ENCODE measurements around the gene NFIC.
"Not testable (repeated sequence)": the region's sequence is repeated elsewhere in the genome, so short reads cannot be mapped to it uniquely, and the experiment has no call there.

The NFIC gene

GRCh38 chr19:3328743-3329142 is 37.6 kb upstream of the NFIC start:
- no peak overlapping the region for H3K9ac ChIP-seq (ENCODE audit: low read length)
- no peak overlapping the region for H3K4me3 ChIP-seq (ENCODE audit: low read length)
- no peaks in the 10 kb centered on the region for H3K36me3 ChIP-seq (ENCODE audit: control insufficient read depth, insufficient read depth, low read length, severe bottlenecking)
- no peaks in the 10 kb centered on the region for H3K27me3 ChIP-seq (replicated peaks; ENCODE audit: control insufficient read depth, insufficient read depth, low read length)
- no peak for DNase-seq (ENCODE audit: low read depth)
- H3K9me3 ChIP-seq (ENCODE audit: control insufficient read depth, low read length), result no peaks in the 10 kb centered on the region
- peaks cover 4% of the 10 kb centered on the region for H3K4me1 ChIP-seq (ENCODE audit: control insufficient read depth, insufficient read depth, low read length)

GRCh38 chr19:3330047-3330446 is 36.3 kb upstream of the NFIC start:
- Histone ChIP-seq H3K27me3 (replicated peaks; ENCODE audit: control insufficient read depth, insufficient read depth, low read length) (no peaks in the 10 kb centered on the region), H3K4me3 (ENCODE audit: low read length) (no peak overlapping the region), H3K9ac (ENCODE audit: low read length) (no peak overlapping the region), H3K9me3 (ENCODE audit: control insufficient read depth, low read length) (no peaks in the 10 kb centered on the region), H3K4me1 (ENCODE audit: control insufficient read depth, insufficient read depth, low read length) (peaks cover 8% of the 10 kb centered on the region), H3K36me3 (ENCODE audit: control insufficient read depth, insufficient read depth, low read length, severe bottlenecking) (no peaks in the 10 kb centered on the region)
- no peak for DNase-seq (ENCODE audit: low read depth)

GRCh38 chr19:3332232-3332631 is 34.2 kb upstream of the NFIC start:
- not testable (repeated sequence) for H3K36me3 ChIP-seq (ENCODE audit: control insufficient read depth, insufficient read depth, low read length, severe bottlenecking); DNase-seq (ENCODE audit: low read depth); H3K9ac ChIP-seq (ENCODE audit: low read length); H3K27me3 ChIP-seq (replicated peaks; ENCODE audit: control insufficient read depth, insufficient read depth, low read length); H3K9me3 ChIP-seq (ENCODE audit: control insufficient read depth, low read length); H3K4me3 ChIP-seq (ENCODE audit: low read length)
- peaks cover 27% of the 10 kb centered on the region for H3K4me1 ChIP-seq (ENCODE audit: control insufficient read depth, insufficient read depth, low read length)

GRCh38 chr19:3333020-3333583 is 33.3 kb upstream of the NFIC start:
- no peaks in the 10 kb centered on the region for H3K27me3 ChIP-seq (replicated peaks; ENCODE audit: control insufficient read depth, insufficient read depth, low read length)
- DNase-seq (ENCODE audit: low read depth), result no peak
- H3K4me1 ChIP-seq (ENCODE audit: control insufficient read depth, insufficient read depth, low read length), result peaks cover 34% of the 10 kb centered on the region
- no peaks in the 10 kb centered on the region for H3K36me3 ChIP-seq (ENCODE audit: control insufficient read depth, insufficient read depth, low read length, severe bottlenecking)
- no peak overlapping the region for H3K4me3 ChIP-seq (ENCODE audit: low read length)
- H3K9me3 ChIP-seq (ENCODE audit: control insufficient read depth, low read length), result no peaks in the 10 kb centered on the region
- H3K9ac ChIP-seq (ENCODE audit: low read length), result peak overlapping the region; percentile 29

- DNase-seq (ENCODE audit: low read depth), result no peak
- no peaks in the 10 kb centered on the region for H3K36me3 ChIP-seq (ENCODE audit: control insufficient read depth, insufficient read depth, low read length, severe bottlenecking)
- peaks cover 40% of the 10 kb centered on the region for H3K4me1 ChIP-seq (ENCODE audit: control insufficient read depth, insufficient read depth, low read length)
- no peaks in the 10 kb centered on the region for H3K27me3 ChIP-seq (replicated peaks; ENCODE audit: control insufficient read depth, insufficient read depth, low read length)
- H3K9me3 ChIP-seq (ENCODE audit: control insufficient read depth, low read length), result no peaks in the 10 kb centered on the region
- H3K9ac ChIP-seq (ENCODE audit: low read length), result peak overlapping the region; percentile 29
- no peak overlapping the region for H3K4me3 ChIP-seq (ENCODE audit: low read length)
Measured at GRCh38 chr19:3333662-3334061, 32.7 kb upstream of the NFIC start.

DNA sequence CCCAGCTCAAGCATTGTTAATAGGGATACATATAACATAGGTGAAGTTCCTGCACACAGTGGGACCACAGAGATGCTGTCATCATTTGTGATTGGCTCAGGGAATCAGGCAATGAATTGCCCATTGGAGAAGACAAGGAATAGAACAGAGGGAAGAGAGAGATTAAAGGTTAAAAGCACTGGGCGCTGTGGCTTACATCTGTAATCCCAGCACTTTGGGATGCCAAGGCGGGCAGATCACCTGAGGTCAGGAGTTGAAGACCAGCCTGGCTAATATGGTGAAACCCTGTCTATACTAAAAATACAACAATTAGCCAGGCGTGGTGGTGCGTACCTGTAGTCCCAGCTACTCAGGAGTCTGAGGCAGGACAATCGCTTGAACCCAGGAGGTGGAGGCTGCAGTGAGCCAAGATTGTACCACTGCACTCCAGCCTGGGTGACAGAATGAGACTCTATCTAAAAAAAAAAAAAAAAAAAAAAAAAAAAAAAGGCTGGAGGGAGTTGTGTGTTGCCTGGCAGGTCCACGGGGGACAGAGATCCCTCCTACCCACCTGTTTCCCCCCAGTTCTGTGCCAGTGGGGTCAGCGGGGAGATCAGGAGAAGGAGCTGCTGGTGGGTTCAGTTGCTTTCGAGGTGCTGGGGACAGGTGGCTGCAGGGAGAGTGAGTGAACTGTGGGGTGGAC is 31.5 kb upstream of the NFIC start:
- H3K27me3 ChIP-seq (replicated peaks; ENCODE audit: control insufficient read depth, insufficient read depth, low read length); DNase-seq (ENCODE audit: low read depth): not testable (repeated sequence)

DNA sequence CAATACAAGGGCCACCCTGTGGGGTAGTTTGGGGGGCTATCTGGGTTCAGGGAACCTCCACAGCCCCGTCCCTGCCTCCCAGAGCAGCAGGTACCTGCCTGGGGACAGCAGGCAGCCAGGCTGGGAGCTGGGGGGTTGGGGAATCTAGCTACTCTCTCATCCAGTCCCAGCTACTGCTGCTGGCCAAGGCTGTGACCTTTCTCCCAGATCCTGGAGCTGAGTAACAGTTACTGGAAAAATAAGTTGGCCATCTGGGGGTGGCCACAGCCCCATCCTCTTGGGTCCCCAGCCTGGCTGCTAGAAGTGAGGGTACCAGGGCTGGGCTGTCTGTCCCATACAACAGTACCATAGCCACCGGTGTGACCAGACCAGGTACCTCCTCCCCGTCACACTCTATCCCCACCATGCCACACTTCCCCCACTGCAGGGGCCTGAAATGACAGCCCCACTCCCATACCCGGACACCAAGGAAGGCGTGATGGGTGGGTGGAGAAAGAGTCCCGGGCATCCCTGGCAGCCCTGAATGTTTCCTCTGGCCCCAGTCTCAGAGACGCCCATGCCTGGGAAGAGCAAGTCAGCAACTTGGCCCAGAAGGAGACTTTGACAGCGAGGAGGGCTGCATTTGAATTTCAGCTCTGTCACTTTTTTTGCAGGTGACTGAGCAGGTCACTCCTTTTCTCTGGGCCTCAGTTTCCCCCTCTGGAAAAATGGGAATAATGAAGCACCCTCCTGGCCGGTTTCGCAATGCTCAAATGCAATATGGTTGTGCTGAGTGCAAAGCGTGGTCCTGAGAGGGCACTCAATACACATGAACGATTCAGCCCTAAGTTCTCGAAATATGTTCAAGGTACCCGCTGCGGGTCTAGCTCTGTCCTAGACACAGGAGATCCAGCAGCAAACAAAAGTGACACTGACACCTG is 30.7 kb upstream of the NFIC start:
- peaks cover 42% of the 10 kb centered on the region for H3K4me1 ChIP-seq (ENCODE audit: control insufficient read depth, insufficient read depth, low read length)
- H3K27me3 ChIP-seq (replicated peaks; ENCODE audit: control insufficient read depth, insufficient read depth, low read length), result no peaks in the 10 kb centered on the region
- peak overlapping the region; percentile 60 for H3K4me3 ChIP-seq (ENCODE audit: low read length)
- DNase-seq (ENCODE audit: low read depth), result peak; percentile 43
- peak overlapping the region; percentile 82 for H3K9ac ChIP-seq (ENCODE audit: low read length)
- H3K36me3 ChIP-seq (ENCODE audit: control insufficient read depth, insufficient read depth, low read length, severe bottlenecking), result no peaks in the 10 kb centered on the region
- H3K9me3 ChIP-seq (ENCODE audit: control insufficient read depth, low read length), result no peaks in the 10 kb centered on the region

More for the DNA sequence above, 31.5 kb upstream of the NFIC start:
- H3K9me3 ChIP-seq (ENCODE audit: control insufficient read depth, low read length); H3K36me3 ChIP-seq (ENCODE audit: control insufficient read depth, insufficient read depth, low read length, severe bottlenecking): not testable (repeated sequence)
- Histone ChIP-seq H3K4me1 (ENCODE audit: control insufficient read depth, insufficient read depth, low read length) (peaks cover 42% of the 10 kb centered on the region), H3K4me3 (ENCODE audit: low read length) (peak overlapping the region; percentile 60), H3K9ac (ENCODE audit: low read length) (peak overlapping the region; percentile 82)

DNA sequence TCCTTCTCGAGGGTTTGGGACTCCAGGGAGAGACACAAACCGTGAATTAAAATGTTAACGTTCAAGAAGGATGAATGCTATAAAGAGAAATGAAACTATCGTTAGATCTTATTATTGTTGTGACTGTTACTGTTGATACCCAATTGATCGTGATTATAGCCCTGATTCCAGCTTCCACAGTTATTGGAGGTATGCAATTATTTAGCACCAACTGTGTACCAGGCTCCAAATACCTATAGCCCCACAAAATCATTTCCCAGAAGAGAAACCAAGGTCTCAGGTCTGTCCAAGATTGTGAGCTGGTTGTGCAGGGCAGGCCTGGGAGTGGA is 30.1 kb upstream of the NFIC start:
- Histone ChIP-seq H3K36me3 (ENCODE audit: control insufficient read depth, insufficient read depth, low read length, severe bottlenecking) (no peaks in the 10 kb centered on the region), H3K4me3 (ENCODE audit: low read length) (peak overlapping the region; percentile 60), H3K27me3 (replicated peaks; ENCODE audit: control insufficient read depth, insufficient read depth, low read length) (no peaks in the 10 kb centered on the region), H3K9ac (ENCODE audit: low read length) (peak overlapping the region; percentile 82), H3K9me3 (ENCODE audit: control insufficient read depth, low read length) (no peaks in the 10 kb centered on the region), H3K4me1 (ENCODE audit: control insufficient read depth, insufficient read depth, low read length) (peaks cover 42% of the 10 kb centered on the region)
- no peak for DNase-seq (ENCODE audit: low read depth)

- Histone ChIP-seq H3K4me3 (ENCODE audit: low read length) (peak overlapping the region; percentile 60), H3K27me3 (replicated peaks; ENCODE audit: control insufficient read depth, insufficient read depth, low read length) (no peaks in the 10 kb centered on the region), H3K9ac (ENCODE audit: low read length) (peak overlapping the region; percentile 82), H3K4me1 (ENCODE audit: control insufficient read depth, insufficient read depth, low read length) (peaks cover 42% of the 10 kb centered on the region), H3K36me3 (ENCODE audit: control insufficient read depth, insufficient read depth, low read length, severe bottlenecking) (no peaks in the 10 kb centered on the region), H3K9me3 (ENCODE audit: control insufficient read depth, low read length) (no peaks in the 10 kb centered on the region)
- DNase-seq (ENCODE audit: low read depth), result peak; percentile 85
Measured at GRCh38 chr19:3336680-3337523, 29.5 kb upstream of the NFIC start.

GRCh38 chr19:3338541-3339181 is 27.7 kb upstream of the NFIC start:
- H3K9me3 ChIP-seq (ENCODE audit: control insufficient read depth, low read length), result no peaks in the 10 kb centered on the region
- H3K27me3 ChIP-seq (replicated peaks; ENCODE audit: control insufficient read depth, insufficient read depth, low read length), result no peaks in the 10 kb centered on the region
- peak overlapping the region; percentile 54 for H3K9ac ChIP-seq (ENCODE audit: low read length)
- H3K4me1 ChIP-seq (ENCODE audit: control insufficient read depth, insufficient read depth, low read length), result peaks cover 47% of the 10 kb centered on the region
- no peak for DNase-seq (ENCODE audit: low read depth)
- H3K36me3 ChIP-seq (ENCODE audit: control insufficient read depth, insufficient read depth, low read length, severe bottlenecking), result no peaks in the 10 kb centered on the region
- H3K4me3 ChIP-seq (ENCODE audit: low read length), result no peak overlapping the region

Data from adipocyte (in vitro differentiated cells).